ENCODE measurements around the gene PNMA1.

The PNMA1 gene

DNA sequence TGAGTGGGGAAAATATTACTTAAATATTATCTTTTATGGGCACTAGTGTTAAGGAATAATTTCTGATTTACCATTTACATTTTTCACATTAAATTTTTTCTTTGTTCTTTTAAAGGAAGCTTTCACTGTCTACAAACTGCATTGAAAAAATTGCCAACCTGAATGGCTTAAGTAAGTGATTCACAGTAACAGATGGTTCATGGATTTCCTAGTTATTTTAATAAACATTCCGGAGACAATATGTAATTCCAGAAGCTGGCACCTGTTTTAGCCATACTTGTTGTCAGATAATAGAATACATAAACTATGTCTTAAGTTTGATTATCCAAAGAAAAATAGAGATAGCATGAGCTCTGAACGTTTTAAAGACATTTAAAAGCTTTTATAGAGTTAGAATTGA, 52.3 kb downstream of the PNMA1 start:
- DNase-seq, result no peak

All from CD4-positive, alpha-beta T cell treated with Interleukin-1 beta for 1 hour (primary cell).